Activated gamma-delta T cell treated with anti-CD3 and anti-CD28 coated beads, Interleukin-2, amount 50 U/mL, for 16 hours (primary cell): Measurements from ENCODE around the gene SLC35E3.
A peak's percentile ranks its signal among the peaks of the same experiment; 100 is the strongest.
"Not testable (repeated sequence)": the region's sequence is repeated elsewhere in the genome, so short reads cannot be mapped to it uniquely, and the experiment has no call there.

Experiments
- DNase-seq: peaks from one replicate; pipeline ENCODE4 v3.0.0-alpha.2; 2020; ENCODE audit warnings: low read depth

The SLC35E3 gene

DNA sequence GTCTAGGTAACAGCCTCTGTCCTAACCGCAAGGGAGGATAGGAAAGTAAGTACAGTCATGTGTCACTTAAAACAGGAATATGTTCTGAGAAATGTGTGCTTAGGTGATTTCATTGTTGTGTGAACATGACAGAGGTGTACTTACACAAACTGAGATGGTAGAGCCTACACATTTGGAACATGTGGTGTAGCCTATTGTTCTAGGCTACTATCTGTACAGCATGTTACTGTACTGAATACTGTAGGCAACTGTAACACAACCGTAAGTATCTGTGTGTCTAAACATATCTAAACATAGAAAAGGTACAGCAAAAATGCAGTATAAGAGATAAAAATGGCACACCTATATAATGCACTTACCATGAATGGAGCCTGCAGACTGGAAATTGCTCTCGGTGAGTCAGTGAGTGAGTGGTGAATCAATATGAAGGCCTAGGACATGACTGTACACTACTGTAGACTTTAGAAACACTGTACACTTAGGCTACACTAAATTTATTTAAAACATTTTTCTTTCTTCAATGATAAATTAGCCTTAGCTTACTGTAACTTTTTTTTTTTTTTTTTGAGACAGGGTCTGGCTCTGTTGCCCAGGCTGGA is 48.8 kb downstream of the SLC35E3 start:
- no peak for DNase-seq

- DNase-seq: no peak
Observed at GRCh38 chr12:68796399-68796798, 50.4 kb downstream of the SLC35E3 start.

DNA sequence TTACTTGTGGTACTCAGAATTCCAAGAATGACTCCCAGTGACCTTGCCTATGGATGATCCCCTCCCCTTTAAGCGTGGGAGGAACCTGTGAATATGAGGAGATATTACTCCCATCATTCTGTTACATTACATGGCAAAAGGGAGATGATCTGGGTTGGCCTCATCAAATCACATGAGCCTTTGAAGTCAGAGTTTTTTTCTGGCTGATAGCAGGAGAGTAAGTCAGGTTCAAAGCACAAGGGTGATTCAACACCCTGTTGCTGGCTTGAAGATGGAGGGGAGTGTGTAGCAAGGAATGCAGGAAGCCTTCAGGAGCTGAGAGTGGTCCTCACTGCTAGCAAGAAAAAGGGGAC is 52.9 kb downstream of the SLC35E3 start:
- no peak for DNase-seq

GRCh38 chr12:68800294-68800693 is 54.3 kb downstream of the SLC35E3 start:
- DNase-seq: no peak

DNA sequence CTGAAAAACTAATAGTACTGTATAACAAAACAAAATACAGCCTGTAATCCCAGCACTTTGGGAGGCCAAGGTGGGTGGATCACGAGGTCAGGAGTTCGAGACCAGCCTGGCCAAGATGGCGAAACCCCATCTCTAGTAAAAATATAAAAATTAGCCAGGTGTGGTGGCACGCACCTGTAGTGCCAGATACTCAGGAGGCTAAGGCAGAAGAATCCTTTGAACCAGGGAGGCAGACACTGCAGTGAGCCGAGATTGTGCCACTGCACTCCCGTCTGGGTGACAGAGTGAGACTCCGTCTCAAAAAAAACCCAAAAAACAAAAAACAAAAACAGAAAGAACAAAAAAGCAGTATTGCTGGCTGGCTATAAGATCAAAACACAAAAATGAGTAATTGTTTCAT is 55.1 kb downstream of the SLC35E3 start:
- DNase-seq: not testable (repeated sequence)

GRCh38 chr12:68802372-68802745 is 56.4 kb downstream of the SLC35E3 start:
- not testable (repeated sequence) for DNase-seq

GRCh38 chr12:68802911-68803651 is 57.1 kb downstream of the SLC35E3 start:
- DNase-seq: not testable (repeated sequence)

DNA sequence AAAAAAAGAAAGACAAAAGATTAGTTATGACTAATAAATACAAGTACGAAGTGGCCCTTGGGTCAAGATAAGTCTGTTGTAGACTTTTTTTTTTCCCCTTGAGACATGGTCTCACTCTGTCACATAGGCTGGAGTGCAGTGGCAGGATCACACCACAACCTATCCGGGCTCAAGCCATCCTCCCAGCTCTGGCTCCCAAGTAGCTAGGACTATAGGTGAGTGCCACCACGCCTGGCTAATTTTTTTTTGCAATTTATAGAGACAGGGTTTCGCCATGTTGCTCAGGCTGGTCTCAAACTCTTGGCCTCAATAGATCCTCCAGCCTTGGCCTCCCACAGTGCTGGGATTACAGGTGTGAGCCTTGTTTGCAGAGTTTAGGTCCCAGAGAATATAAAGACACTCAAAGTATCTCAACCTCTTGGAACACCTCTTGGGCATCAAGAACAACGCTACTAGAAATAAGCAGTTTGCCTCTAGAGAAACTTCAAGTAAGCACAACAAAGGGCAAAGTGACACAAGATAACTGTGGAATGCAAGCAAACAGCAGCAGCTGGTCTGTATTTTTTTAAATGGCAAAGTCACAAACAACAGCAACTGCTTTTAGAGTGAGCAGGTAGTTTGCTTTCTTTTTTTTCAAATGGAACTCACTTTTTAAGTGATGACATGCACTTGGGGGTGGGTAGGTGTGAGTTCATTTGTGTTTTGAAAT is 58.1 kb downstream of the SLC35E3 start:
- DNase-seq: no peak

DNA sequence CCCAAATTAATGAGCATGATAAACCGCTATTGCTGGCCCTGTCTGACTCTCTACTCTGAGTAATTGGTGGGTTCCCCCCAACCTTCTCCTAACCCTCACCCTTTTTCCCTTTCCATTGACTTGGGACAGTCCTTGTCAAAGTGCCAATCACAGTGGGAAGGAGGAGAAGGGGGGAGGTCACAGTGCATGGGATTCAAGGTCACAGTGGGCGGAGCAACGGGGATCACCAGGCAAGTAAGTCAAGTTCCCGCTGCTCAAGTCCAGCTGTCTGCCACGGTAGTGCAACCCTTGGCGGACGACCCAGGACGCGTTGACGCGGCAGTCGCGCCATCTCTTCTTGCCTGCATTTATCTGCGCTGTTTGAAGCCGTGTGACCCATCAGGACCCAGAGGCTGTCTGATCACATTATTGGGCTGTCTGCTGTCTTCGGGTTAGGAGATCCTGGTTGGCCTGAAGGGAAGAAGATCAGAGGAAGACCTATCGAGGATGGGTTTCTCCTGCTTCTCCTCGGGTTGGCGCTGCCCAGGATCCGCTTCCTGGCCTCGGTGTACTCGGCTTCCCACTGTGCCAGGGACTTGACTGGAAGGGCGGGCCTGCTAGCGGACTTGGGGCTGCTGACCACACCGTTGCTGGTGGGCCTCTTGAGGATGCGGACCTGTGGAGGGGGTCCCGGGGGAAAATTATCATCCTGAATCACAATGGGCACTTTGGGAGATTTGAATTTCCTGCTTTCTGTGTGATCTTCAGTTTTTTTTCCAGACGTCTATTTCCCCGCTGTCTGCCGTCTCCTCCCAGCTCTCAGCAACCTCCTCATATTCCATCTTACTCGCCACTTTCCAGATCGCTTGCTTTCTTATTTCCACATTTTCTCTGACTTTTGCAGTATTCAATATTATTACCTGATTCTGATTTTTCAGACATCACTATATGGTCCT is 58.9 kb downstream of the SLC35E3 start:
- DNase-seq: no peak

DNA sequence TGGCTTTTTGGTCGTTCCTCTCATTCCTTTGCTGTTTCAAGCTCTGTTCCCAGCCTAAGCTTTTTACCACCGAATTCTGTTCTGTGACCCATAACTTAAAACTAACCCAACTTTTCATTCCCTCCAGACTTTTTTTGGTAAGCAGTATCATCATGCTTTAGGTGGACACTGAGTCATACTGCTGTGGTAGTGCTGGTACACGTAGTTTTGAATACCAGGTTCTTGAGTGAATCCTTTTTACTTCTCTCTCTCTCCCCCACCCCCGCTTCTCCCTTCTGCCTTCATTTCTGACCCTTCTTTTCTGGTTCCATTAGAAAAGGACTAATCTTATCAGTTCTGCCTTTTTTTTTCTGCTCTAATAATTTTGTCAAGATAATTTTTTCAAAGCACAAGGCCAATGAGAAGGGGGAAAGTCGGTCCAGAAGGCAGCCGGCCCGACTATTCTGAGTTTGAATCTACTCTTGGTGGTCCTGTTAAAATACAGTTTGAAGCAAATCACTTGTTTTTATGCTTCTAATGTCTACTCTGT is 59.7 kb downstream of the SLC35E3 start:
- no peak for DNase-seq

GRCh38 chr12:68806488-68807237 is 60.7 kb downstream of the SLC35E3 start:
- DNase-seq: no peak

DNA sequence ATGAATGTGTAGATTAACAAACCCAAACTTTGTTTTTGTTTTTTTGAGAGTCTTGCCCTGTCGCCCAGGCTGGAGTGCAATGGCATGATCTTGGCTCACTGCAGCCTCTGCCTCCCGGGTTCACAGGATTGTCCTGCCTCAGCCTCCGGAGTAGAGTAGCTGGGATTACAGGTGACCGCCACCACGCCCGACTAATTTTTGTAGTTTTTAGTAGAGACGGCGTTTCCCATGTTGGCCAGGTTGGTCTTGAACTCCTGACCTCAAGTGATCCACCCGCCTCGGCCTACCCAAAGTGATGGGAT is 61.2 kb downstream of the SLC35E3 start:
- not testable (repeated sequence) for DNase-seq

- DNase-seq: peak; percentile 97
Observed at GRCh38 chr12:68807576-68808387, 61.8 kb downstream of the SLC35E3 start, which contains the start of gene MDM2. Gene MDM2, plus strand, starts transcription at chr12:68808177. Its CDS starts 301 bp downstream, at chr12:68808478.

DNA sequence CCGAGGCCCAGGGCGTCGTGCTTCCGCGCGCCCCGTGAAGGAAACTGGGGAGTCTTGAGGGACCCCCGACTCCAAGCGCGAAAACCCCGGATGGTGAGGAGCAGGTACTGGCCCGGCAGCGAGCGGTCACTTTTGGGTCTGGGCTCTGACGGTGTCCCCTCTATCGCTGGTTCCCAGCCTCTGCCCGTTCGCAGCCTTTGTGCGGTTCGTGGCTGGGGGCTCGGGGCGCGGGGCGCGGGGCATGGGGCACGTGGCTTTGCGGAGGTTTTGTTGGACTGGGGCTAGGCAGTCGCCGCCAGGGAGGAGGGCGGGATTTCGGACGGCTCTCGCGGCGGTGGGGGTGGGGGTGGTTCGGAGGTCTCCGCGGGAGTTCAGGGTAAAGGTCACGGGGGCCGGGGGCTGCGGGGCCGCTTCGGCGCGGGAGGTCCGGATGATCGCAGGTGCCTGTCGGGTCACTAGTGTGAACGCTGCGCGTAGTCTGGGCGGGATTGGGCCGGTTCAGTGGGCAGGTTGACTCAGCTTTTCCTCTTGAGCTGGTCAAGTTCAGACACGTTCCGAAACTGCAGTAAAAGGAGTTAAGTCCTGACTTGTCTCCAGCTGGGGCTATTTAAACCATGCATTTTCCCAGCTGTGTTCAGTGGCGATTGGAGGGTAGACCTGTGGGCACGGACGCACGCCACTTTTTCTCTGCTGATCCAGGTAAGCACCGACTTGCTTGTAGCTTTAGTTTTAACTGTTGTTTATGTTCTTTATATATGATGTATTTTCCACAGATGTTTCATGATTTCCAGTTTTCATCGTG is 62.6 kb downstream of the SLC35E3 start:
- peak; percentile 41 for DNase-seq

- no peak for DNase-seq
Observed at GRCh38 chr12:68809190-68810026, 63.4 kb downstream of the SLC35E3 start.

DNA sequence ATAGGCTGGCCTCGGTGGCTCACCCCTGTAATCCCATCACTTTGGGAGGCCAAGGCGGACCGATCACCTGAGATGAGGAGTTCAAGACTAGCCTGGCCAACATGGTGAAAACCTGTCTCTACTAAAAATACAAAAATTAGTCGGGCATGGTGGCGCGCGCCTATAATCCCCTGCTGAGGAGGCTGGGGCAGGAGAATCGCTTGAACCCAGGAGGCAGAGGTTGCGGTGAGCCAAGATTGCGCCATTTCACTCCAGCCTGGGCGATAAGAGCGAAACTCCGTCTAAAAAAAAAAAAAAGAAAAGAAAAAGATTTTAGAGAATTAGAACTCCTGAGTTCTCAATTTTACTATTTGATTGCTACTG is 64.0 kb downstream of the SLC35E3 start:
- not testable (repeated sequence) for DNase-seq

- not testable (repeated sequence) for DNase-seq
Observed at GRCh38 chr12:68811573-68811972, 65.6 kb downstream of the SLC35E3 start.

- DNase-seq: no peak
Observed at GRCh38 chr12:68812553-68813241, 66.7 kb downstream of the SLC35E3 start.
